ENCODE results near the gene CPSF4L. TPM values are rescaled to one million over a fixed set of nuclear protein-coding genes. Genes with fewer than 3 reads are reported as not detected.

Gene CPSF4L
- total and polyA plus RNA-seq, 2 of the 13 experiments (the other 11 are each of a cell fraction or from before 2014, with no cell fraction given), result 0.73 to 1.6 TPM

DNA sequence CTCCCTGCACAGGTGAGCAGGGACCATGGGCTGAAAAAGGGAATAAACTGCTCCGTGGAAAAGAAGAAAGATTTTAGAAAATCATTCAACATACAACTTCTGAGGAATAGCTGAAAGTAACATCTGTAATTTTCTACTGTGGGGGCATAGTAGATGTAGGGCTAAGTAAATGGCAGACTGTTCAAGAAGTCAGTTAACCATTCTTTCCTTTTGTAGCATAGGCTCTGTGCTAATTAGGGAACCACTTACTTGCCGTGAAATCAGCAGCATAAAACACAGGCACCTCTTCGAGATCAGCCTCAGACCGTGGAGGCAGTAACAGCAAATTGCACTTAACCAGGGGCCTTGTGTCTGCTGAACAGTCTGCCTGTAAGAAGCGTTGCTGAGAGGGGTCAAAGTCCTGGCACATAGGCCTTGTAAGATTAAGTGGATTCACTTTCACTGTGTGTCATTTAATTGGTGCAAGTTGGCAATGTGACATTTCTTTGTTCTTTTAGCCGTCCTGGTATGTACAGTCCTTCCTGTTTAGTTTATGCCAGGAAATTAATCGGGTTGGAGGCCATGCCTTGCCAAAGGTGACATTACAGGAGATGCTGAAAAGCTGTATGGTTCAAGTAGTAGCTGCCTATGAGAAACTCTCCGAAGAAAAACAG, 58.4 kb downstream of the CPSF4L start (continued):
- TF ChIP-seq ZNF839 (CRISPR knock-in tag; IDR thresholded peaks at IDR 0.05; ENCODE audit: borderline replicate concordance), result no peak
- TF ChIP-seq, protein P1, sequence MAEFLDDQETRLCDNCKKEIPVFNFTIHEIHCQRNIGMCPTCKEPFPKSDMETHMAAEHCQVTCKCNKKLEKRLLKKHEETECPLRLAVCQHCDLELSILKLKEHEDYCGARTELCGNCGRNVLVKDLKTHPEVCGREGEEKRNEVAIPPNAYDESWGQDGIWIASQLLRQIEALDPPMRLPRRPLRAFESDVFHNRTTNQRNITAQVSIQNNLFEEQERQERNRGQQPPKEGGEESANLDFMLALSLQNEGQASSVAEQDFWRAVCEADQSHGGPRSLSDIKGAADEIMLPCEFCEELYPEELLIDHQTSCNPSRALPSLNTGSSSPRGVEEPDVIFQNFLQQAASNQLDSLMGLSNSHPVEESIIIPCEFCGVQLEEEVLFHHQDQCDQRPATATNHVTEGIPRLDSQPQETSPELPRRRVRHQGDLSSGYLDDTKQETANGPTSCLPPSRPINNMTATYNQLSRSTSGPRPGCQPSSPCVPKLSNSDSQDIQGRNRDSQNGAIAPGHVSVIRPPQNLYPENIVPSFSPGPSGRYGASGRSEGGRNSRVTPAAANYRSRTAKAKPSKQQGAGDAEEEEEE (CRISPR knock-in tag; IDR thresholded peaks at IDR 0.05; ENCODE audit: borderline replicate concordance), result no peak; the same call in 1 of the 2 replicates
- TF ChIP-seq, protein P2, sequence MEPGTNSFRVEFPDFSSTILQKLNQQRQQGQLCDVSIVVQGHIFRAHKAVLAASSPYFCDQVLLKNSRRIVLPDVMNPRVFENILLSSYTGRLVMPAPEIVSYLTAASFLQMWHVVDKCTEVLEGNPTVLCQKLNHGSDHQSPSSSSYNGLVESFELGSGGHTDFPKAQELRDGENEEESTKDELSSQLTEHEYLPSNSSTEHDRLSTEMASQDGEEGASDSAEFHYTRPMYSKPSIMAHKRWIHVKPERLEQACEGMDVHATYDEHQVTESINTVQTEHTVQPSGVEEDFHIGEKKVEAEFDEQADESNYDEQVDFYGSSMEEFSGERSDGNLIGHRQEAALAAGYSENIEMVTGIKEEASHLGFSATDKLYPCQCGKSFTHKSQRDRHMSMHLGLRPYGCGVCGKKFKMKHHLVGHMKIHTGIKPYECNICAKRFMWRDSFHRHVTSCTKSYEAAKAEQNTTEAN (CRISPR knock-in tag; conservative IDR thresholded peaks at IDR 0.05), result peak; percentile 87; the same call in 1 of the 2 replicates
- no peak for TF ChIP-seq NRL (CRISPR knock-in tag; IDR thresholded peaks at IDR 0.05; ENCODE audit: borderline replicate concordance)
- TF ChIP-seq ZNF136 (CRISPR knock-in tag; IDR thresholded peaks at IDR 0.05; ENCODE audit: low read depth), result no peak
- TF ChIP-seq SCMH1 (CRISPR knock-in tag; IDR thresholded peaks at IDR 0.05; ENCODE audit: borderline replicate concordance), result no peak
- no peak for TF ChIP-seq ZFP36L2 (CRISPR knock-in tag; IDR thresholded peaks at IDR 0.05)
- TF ChIP-seq ONECUT2 (CRISPR knock-in tag; IDR thresholded peaks at IDR 0.05), result peak; percentile 46; the same call in 1 of the 2 replicates
- peak; percentile 69; the same call in 1 of the 2 replicates for TF ChIP-seq ZSCAN29 (CRISPR knock-in tag; conservative IDR thresholded peaks at IDR 0.05)
- no peak for TF ChIP-seq ZNF747 (CRISPR knock-in tag; IDR thresholded peaks at IDR 0.05; ENCODE audit: borderline replicate concordance)
- TF ChIP-seq, protein P3, sequence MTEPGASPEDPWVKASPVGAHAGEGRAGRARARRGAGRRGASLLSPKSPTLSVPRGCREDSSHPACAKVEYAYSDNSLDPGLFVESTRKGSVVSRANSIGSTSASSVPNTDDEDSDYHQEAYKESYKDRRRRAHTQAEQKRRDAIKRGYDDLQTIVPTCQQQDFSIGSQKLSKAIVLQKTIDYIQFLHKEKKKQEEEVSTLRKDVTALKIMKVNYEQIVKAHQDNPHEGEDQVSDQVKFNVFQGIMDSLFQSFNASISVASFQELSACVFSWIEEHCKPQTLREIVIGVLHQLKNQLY (CRISPR knock-in tag; IDR thresholded peaks at IDR 0.05), result no peak
- TF ChIP-seq ZNF264 (CRISPR knock-in tag; IDR thresholded peaks at IDR 0.05), result peak; percentile 40; the same call in 1 of the 2 replicates
- TF ChIP-seq SALL2 (CRISPR knock-in tag; IDR thresholded peaks at IDR 0.05), result 0 out of 2 replicates have a peak, but pooled peaks have one; percentile 56
- 0 out of 2 replicates have a peak, but pooled peaks have one; percentile 46 for TF ChIP-seq SP140L (CRISPR knock-in tag; IDR thresholded peaks at IDR 0.05; ENCODE audit: borderline replicate concordance)
- 0 out of 2 replicates have a peak, but pooled peaks have one; percentile 51 for TF ChIP-seq ZFP82 (CRISPR knock-in tag; IDR thresholded peaks at IDR 0.05; ENCODE audit: borderline replicate concordance)
- no peak for TF ChIP-seq SKI (IDR thresholded peaks at IDR 0.05; ENCODE audit: partially characterized antibody)
- TF ChIP-seq KDM6A (CRISPR knock-in tag; IDR thresholded peaks at IDR 0.05; ENCODE audit: low read depth), result 0 out of 2 replicates have a peak, but pooled peaks have one; percentile 28
- TF ChIP-seq, protein P4, sequence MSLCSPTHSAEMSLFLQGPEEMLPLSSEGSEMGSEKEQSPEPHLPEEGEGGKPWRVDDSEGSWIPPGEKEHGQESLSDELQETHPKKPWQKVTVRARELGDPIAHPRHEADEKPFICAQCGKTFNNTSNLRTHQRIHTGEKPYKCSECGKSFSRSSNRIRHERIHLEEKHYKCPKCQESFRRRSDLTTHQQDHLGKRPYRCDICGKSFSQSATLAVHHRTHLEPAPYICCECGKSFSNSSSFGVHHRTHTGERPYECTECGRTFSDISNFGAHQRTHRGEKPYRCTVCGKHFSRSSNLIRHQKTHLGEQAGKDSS (CRISPR knock-in tag; IDR thresholded peaks at IDR 0.05; ENCODE audit: borderline replicate concordance, low read depth), result no peak
- TF ChIP-seq PCBP1 (IDR thresholded peaks at IDR 0.05; ENCODE audit: borderline replicate concordance, low read depth, low read length), result no peak
- TF ChIP-seq ZNF441 (CRISPR knock-in tag; IDR thresholded peaks at IDR 0.05; ENCODE audit: borderline replicate concordance), result 0 out of 2 replicates have a peak, but pooled peaks have one; percentile 29
- TF ChIP-seq REPIN1 (CRISPR knock-in tag; IDR thresholded peaks at IDR 0.05; ENCODE audit: borderline replicate concordance, low read depth), result no peak

All from HepG2 (cell line).